SK-N-MC (cell line): ENCODE measurements around the gene TDRD12.

Source experiments
- EZH2 ChIP-seq: fragments of 200-600 bp; sonication (generic); IDR thresholded peaks from one replicate; pipeline ENCODE4 v1.6.1; 2017; ENCODE audit warnings: antibody characterized with exemption
- POLR2AphosphoS5 ChIP-seq: IDR thresholded peaks from 2 replicates; pipeline ENCODE4 v1.6.1; 2012; ENCODE audit warnings: mild to moderate bottlenecking, low read depth, low read length, borderline replicate concordance

DNA sequence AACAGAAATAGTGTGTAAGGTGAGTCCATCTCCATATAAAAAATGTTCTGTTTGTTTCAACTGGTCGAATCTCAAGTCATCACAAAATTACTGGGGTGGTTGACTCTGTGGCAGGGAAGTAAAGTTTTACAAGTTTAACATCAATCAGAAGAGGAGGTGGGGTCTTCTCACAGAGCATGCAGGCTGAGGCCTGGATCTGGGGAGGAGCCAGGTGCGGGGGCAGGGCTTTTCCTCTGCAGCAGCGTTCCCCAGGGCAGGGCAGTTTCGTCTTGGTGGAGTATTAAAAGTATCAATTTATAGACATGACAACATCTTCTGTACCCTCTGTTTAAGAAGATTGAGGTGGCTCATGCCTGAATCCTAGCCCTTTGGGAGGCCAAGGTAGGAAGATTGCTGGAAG is 81.2 kb downstream of the TDRD12 start:
- TF ChIP-seq EZH2 (no peak), POLR2AphosphoS5 (no peak)
